ENCODE measurements around the gene GDF15. TPM values are rescaled to one million over a fixed set of nuclear protein-coding genes. Genes with fewer than 3 reads are reported as not detected.
A peak's percentile ranks its signal among the peaks of the same experiment; 100 is the strongest.

The GDF15 gene
- total RNA-seq, 1 experiment from 2014 or later, result 15.1 TPM

- H3K4me1 ChIP-seq (replicated peaks; ENCODE audit: insufficient read depth), result peaks cover 22% of the 10 kb centered on the region
- H3K27me3 ChIP-seq (ENCODE audit: insufficient read depth, low read depth), result no peaks in the 10 kb centered on the region
- CTCF ChIA-PET, result no interaction called here
- intact Hi-C loops (cut with micrococcal nuclease; ENCODE audit: unreplicated experiment), result no loop called here
- H3K36me3 ChIP-seq (ENCODE audit: low read depth), result no peaks in the 10 kb centered on the region; the same call in 1 of the 2 replicates
- TF ChIP-seq EZH2 (IDR thresholded peaks at IDR 0.05; ENCODE audit: low read depth), result no peak
- TF ChIP-seq, protein P1, sequence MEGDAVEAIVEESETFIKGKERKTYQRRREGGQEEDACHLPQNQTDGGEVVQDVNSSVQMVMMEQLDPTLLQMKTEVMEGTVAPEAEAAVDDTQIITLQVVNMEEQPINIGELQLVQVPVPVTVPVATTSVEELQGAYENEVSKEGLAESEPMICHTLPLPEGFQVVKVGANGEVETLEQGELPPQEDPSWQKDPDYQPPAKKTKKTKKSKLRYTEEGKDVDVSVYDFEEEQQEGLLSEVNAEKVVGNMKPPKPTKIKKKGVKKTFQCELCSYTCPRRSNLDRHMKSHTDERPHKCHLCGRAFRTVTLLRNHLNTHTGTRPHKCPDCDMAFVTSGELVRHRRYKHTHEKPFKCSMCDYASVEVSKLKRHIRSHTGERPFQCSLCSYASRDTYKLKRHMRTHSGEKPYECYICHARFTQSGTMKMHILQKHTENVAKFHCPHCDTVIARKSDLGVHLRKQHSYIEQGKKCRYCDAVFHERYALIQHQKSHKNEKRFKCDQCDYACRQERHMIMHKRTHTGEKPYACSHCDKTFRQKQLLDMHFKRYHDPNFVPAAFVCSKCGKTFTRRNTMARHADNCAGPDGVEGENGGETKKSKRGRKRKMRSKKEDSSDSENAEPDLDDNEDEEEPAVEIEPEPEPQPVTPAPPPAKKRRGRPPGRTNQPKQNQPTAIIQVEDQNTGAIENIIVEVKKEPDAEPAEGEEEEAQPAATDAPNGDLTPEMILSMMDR (conservative IDR thresholded peaks at IDR 0.05), result no peak
- H3K27ac ChIP-seq, result no peak overlapping the region
- H3K9me2 ChIP-seq (ENCODE audit: insufficient read depth), result no peaks in the 10 kb centered on the region
- no peak overlapping the region for H2AFZ ChIP-seq
- peaks cover 8% of the 10 kb centered on the region; the same call in 1 of the 2 replicates for H3K79me2 ChIP-seq (ENCODE audit: low read depth)
- peak overlapping the region; percentile 74; the same call in 1 of the 2 replicates for H3K4me3 ChIP-seq
- POLR2A ChIA-PET (ENCODE audit: unreplicated experiment), result no interaction called here
- DNase-seq, result no peak
- BruUV-seq (replicated peaks), result TSS peak; percentile 25
- no peaks in the 10 kb centered on the region for H3K9me3 ChIP-seq (ENCODE audit: insufficient read depth, low read depth)
- H3F3A ChIP-seq (ENCODE audit: insufficient read depth, low read depth), result peaks cover 63% of the 10 kb centered on the region
- peaks cover 5% of the 10 kb centered on the region; the same call in 1 of the 2 replicates for H4K20me1 ChIP-seq (ENCODE audit: insufficient read depth)
- peak overlapping the region; percentile 80 for H3K4me2 ChIP-seq
Measured at GRCh38 chr19:18435842-18436670, 50.1 kb downstream of the GDF15 start.

DNA sequence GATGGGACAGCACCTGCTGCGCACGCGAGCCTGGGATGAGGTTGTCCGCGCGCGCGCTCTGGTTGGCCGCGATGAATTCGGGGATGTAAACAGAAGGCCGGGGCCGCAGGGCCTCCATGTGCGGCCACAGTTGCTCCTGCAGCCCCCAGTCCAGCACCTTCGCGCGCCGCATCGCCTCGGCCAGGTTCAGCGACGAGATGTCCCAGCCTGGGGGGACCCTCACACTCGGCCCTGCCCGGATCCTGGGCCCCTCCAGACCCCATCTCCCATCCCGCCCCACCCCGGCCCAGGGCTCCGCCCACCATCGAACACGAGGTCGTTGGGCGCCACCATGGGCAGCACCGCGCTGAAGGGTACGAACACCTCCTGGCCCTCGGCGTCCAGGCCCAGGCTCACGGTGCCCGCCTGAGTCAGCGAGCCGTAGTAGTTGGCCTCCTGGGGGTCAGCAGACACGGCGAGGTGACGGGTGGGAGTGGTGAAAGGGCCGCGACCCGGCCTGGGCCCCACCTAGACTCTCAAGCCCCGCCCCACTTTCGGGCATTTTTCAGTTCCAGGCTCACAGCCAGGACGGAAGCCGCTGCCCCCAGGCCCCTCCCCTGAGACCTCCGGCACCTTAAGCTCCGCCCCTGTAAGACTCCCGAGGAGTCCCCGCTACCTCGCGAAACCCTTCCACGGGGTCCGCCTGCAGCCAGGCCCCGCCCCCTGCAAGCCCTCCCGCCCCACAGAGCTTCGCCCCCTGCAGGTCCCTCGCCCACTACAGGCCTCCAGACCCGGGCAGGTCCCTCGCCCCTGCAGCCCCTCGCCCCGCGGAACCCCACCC is 50.9 kb downstream of the GDF15 start:
- Histone ChIP-seq H3K4me2 (peak overlapping the region; percentile 80), H3K9me2 (ENCODE audit: insufficient read depth) (no peaks in the 10 kb centered on the region), H3K9me3 (ENCODE audit: insufficient read depth, low read depth) (no peaks in the 10 kb centered on the region), H3F3A (ENCODE audit: insufficient read depth, low read depth) (peaks cover 68% of the 10 kb centered on the region), H3K27ac (no peak overlapping the region), H4K20me1 (ENCODE audit: insufficient read depth) (peaks cover 5% of the 10 kb centered on the region; the same call in 1 of the 2 replicates), H3K36me3 (ENCODE audit: low read depth) (no peaks in the 10 kb centered on the region; the same call in 1 of the 2 replicates), H2AFZ (peak overlapping the region; percentile 41; the same call in 1 of the 2 replicates), H3K79me2 (ENCODE audit: low read depth) (peaks cover 8% of the 10 kb centered on the region; the same call in 1 of the 2 replicates), H3K4me1 (replicated peaks; ENCODE audit: insufficient read depth) (peaks cover 22% of the 10 kb centered on the region), H3K27me3 (ENCODE audit: insufficient read depth, low read depth) (no peaks in the 10 kb centered on the region), H3K4me3 (peak overlapping the region; percentile 74)
- peak; percentile 75 to 87 for DNase-seq
- TF ChIP-seq EZH2 (IDR thresholded peaks at IDR 0.05; ENCODE audit: low read depth), result no peak
- TF ChIP-seq, protein P1 (conservative IDR thresholded peaks at IDR 0.05), result no peak
- CTCF ChIA-PET, result interaction anchor here (0.5 to 0.7 kb wide), 3 partner anchors 23 to 261 kb away, joined by 3 to 8 read pairs (median 3); no protein-coding TSS in a partner anchor
- no TSS peak for BruUV-seq (replicated peaks)
- POLR2A ChIA-PET (ENCODE audit: unreplicated experiment), result no interaction called here
- intact Hi-C loops (cut with micrococcal nuclease; ENCODE audit: unreplicated experiment), result no loop called here

Measured in PC-9 (cell line).